C1 segment of cervical spinal cord (tissue), 14 donors: ENCODE measurements around the gene SLC22A14.
"Not testable (repeated sequence)": the region's sequence is repeated elsewhere in the genome, so short reads cannot be mapped to it uniquely, and the experiment has no call there.

Experiments
- DNase-seq, 14 donors: peaks; one replicate each; lab custom pipeline; 2025; lab: John Stamatoyannopoulos, UW

Gene SLC22A14

GRCh38 chr3:38313263-38313662, 31.2 kb downstream of the SLC22A14 start:
- no peak for DNase-seq

DNA sequence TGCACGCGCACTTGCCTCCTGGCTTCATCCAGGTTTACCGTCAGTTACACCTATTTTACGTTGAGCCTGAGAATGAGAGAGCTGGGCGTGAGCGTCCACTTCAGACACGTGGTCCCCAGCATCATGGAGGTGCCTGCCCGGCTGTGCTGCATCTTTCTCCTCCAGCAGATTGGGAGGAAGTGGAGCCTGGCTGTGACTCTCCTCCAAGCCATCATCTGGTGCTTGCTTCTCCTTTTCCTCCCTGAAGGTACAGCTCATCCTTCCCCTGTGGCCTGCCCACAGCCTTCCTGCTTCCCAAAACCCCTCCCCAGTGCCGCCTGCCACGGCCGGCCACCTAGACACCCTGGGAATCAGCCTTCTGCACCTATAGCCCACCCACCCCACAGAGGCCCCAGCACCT, 31.6 kb downstream of the SLC22A14 start:
- DNase-seq = no peak

GRCh38 chr3:38314112-38314763, 32.1 kb downstream of the SLC22A14 start:
- no peak for DNase-seq

GRCh38 chr3:38314764-38315487, 32.8 kb downstream of the SLC22A14 start:
- no peak for DNase-seq

DNA sequence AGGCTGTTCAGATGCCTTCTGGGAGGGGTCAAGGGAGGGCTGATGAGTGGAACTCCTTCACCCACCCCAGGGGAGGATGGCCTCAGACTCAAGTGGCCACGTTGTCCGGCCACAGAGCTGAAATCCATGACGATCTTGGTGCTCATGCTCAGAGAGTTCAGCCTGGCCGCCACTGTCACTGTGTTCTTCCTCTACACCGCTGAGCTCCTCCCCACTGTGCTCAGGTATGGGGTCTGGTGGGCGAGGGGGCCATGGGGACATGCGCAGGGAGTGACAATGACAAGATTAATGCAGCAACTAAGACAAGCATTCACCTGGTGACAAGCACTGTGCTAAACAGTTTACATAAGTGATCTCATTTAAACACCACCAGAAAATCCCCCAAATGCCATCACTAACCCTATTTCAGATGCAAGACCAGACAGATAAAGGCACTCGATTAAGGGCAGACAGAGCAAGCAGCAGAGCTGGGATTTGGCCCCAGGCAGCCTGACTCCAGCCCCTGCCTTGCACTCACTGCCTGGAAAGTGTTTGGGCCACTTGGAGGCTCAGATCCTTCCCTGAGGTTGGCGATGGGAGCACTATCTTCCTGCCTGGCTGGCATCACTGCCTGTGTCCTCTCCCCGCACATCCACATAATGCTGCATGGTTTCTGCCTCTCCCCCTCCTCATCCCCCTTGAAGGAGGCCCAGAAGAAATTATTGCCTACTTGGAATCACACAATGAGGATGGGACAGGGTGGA, 33.6 kb downstream of the SLC22A14 start:
- DNase-seq = no peak

- no peak for DNase-seq
Observed at GRCh38 chr3:38316356-38317191, 34.5 kb downstream of the SLC22A14 start.

DNA sequence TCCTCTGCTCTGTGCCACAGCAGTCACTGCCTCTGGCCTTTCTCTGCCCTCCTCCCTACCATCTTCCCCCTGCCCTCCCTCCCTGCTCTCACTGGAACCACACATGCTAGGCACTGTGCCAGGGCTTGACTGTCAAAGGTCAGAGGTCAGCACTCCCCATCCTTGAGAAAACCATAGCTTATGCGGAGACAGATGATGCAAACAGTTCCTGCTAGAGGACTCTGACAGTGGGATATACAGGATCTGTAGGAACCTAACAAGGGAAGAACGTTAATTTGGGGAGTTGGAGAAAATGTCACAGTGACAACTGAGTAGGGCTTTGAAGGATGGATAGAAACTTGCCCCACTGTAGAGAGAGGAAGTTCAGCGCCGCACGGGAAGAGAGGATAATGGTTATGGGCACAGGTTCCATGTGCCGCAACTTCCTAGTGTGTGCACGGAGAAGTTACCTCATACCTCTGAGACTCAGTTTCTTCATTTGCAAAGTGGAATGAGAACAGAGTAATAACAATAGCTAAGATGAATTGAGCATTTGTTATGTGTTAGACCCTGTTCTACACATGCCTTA, 35.2 kb downstream of the SLC22A14 start:
- DNase-seq = no peak

DNA sequence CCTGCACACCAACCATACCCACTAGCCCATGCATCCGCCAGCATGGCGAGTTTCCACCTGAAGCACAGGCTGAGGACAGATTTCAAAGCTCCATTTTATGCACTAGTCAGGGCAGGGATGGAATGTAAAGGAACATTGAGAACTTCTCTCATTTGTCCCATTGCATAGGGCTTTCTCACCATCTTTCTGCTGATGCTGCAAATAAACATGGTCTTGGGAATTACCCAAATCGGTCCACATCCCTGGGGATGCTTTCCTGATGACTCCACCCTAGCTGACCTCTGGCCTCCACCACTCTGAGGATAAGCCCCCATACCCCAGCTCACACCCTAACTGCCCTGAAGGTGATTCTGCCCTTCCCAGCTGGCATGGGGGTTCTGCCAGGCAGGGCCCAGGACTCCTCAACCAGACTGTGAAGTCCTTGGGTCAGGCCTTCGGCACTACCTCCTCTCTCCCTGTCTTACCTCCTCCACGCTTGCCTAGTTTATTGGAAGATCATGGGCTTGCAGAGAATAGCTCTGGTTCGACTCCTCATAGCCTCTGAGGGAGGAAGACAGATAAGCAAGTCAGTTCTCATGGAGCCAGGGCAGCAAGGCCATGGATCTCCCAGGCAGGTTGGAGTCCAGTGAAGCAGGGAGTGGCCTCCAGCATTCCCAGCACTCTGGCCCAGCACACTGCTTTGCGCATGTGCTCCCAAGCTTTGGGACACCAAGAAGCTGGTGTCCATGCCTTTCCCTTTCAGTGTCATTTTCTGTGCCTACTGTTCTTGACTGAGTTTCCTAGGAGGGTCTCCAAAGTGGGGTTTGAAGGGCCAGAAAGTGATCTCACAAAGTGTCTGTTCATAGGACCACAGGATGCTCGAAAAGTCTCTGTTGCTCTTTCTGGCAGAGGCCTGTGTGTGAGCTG, 36.9 kb downstream of the SLC22A14 start:
- no peak for DNase-seq

DNA sequence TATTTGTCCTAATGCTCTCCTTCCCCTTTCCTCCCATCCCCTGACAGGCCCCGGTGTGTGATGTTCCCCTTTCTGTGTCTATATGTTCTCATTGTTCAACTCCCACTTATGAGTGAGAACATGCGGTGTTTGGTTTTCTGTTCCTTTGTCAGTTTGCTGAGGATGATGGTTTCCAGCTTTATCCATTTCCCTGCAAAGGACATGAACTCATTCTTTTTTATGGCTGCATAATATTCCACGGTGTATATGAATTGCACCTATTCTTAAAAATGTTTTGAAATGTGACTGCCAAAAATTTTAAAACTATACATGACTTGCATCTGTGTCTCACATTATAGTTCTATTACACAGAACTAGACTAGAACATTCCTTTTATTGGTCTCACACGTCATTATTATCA, 38.5 kb downstream of the SLC22A14 start:
- not testable (repeated sequence) for DNase-seq

- no peak for DNase-seq
Observed at GRCh38 chr3:38323060-38323459, 41.0 kb downstream of the SLC22A14 start.

DNA sequence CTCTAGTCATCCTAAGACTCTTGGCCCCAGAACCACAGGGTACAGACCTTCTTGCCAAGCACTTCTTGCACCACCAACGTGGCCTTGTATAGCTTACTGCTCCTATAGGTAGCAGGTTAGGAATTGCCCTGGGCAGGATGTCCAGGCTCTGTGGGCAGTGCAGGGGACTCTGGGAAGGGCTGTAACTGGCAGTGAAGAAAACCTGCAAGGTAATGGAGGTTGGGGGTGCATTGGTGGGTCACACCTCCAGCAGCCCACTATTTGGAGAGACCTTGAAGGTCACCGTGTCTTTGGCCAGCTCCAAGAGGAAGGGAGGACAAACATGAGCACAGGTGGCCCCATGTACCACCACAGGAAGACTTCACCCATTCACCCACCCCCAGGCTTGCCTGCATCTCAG, 43.2 kb downstream of the SLC22A14 start:
- DNase-seq = no peak

- DNase-seq = no peak
Observed at GRCh38 chr3:38327335-38328009, 45.4 kb downstream of the SLC22A14 start.

GRCh38 chr3:38331257-38332022, 49.3 kb downstream of the SLC22A14 start:
- DNase-seq = no peak

DNA sequence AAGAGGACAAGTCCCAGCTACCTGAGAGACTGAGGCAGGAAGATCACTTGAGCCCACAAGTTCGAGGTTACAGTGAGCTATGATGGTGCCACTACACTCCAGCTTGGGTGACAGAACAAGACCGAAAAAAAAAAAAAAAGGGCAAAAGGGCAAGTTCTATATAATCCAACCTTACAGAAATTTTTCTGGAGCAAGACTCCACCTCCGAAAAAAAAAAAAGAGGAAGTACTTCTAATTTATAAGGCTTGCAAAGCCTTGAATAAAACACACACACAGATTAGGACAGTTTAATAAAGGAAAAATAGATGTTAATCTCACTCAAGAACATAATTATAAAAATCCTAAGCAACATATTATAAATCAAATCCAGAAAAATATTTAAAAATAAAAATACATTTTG, 50.1 kb downstream of the SLC22A14 start:
- DNase-seq = no peak

- DNase-seq = no peak
Observed at GRCh38 chr3:38334142-38335055, 52.3 kb downstream of the SLC22A14 start.

DNA sequence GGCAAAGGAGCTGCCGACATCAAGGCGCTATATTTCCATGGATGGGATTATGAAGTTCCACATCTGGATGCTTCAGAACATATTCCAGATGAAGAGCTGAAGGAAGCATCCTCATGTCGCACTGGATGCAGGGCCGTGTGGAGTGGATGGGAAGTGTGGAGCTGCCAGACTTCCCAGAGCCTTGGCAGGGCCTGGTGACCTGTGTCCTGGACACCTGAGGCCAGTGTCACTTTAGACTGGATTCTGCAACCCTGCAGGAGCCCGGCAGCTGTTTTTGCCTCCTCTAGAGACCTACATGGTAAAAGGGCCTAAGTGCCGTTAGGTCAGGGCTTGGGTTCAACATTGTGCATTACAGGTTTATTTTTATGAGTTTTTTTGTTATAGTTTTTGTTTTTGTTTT, 53.2 kb downstream of the SLC22A14 start:
- DNase-seq = no peak

GRCh38 chr3:38337703-38338102, 55.6 kb downstream of the SLC22A14 start:
- DNase-seq = no peak
